ENCODE results near the gene SNX12. TPM values are rescaled to one million over a fixed set of nuclear protein-coding genes. Genes with fewer than 3 reads are reported as not detected.

Gene SNX12
- total and polyA plus RNA-seq, 8 donors, result 16.5 to 51.0 (median 47.2) TPM

GRCh38 chrX:71091263-71091662 lies 23.1 kb upstream of the SNX12 start:
- H3K9me3 ChIP-seq, result no peaks in the 10 kb centered on the region
- no peak overlapping the region for H3K4me3 ChIP-seq
- no peaks in the 10 kb centered on the region for H3K36me3 ChIP-seq
- DNase-seq, result no peak
- WGBS, 5 donors, result 66 to 80% (median 71%) methylated on average over 4 to 5 of the region's 5 CpGs
- TF ChIP-seq POLR2AphosphoS5 (IDR thresholded peaks at IDR 0.05) (no peak), CTCF (IDR thresholded peaks at IDR 0.05) (no peak)
- intact Hi-C loops (cut with DNase I; ENCODE audit: low total_unique reads), result no loop called here
- H3K4me1 ChIP-seq, result peaks cover 0 to 5% (median 0%) of the 10 kb centered on the region in 4 donors
- H3K27me3 ChIP-seq, result no peaks in the 10 kb centered on the region
- no peak overlapping the region for H3K27ac ChIP-seq

GRCh38 chrX:71085900-71086299 lies 17.8 kb upstream of the SNX12 start:
- intact Hi-C loops (cut with DNase I; ENCODE audit: low total_unique reads), result no loop called here
- no peaks in the 10 kb centered on the region for H3K9me3 ChIP-seq
- no peaks in the 10 kb centered on the region for H3K27me3 ChIP-seq
- no peaks in the 10 kb centered on the region for H3K4me1 ChIP-seq
- no peak for DNase-seq
- H3K27ac ChIP-seq, result no peak overlapping the region
- TF ChIP-seq POLR2AphosphoS5 (IDR thresholded peaks at IDR 0.05) (no peak), EP300 (IDR thresholded peaks at IDR 0.05) (no peak), CTCF (IDR thresholded peaks at IDR 0.05) (no peak), POLR2A (IDR thresholded peaks at IDR 0.05) (no peak)
- WGBS, 5 donors, result 47 to 74% (median 62%) methylated on average over 4 of the region's 4 CpGs
- no peaks in the 10 kb centered on the region for H3K36me3 ChIP-seq
- no peak overlapping the region for H3K4me3 ChIP-seq

GRCh38 chrX:71082822-71083221 lies 14.7 kb upstream of the SNX12 start:
- Histone ChIP-seq H3K4me3 (no peak overlapping the region), H3K9me3 (no peaks in the 10 kb centered on the region), H3K36me3 (no peaks in the 10 kb centered on the region), H3K27ac (no peak overlapping the region), H3K27me3 (no peaks in the 10 kb centered on the region), H3K4me1 (no peaks in the 10 kb centered on the region)
- intact Hi-C loops (cut with DNase I; ENCODE audit: low total_unique reads), result no loop called here
- no peak for DNase-seq
- WGBS, 5 donors, result 68 to 82% (median 75%) methylated on average over 4 of the region's 4 CpGs
- TF ChIP-seq EP300 (IDR thresholded peaks at IDR 0.05), result no peak
- TF ChIP-seq POLR2A (IDR thresholded peaks at IDR 0.05), result no peak

- Histone ChIP-seq H3K27me3 (no peaks in the 10 kb centered on the region), H3K4me3 (no peak overlapping the region), H3K9me3 (no peaks in the 10 kb centered on the region), H3K27ac (no peak overlapping the region), H3K4me1 (no peaks in the 10 kb centered on the region), H3K36me3 (no peaks in the 10 kb centered on the region)
- WGBS, 5 donors, result 72 to 85% (median 80%) methylated on average over 5 of the region's 5 CpGs
- no peak for DNase-seq
- intact Hi-C loops (cut with DNase I; ENCODE audit: low total_unique reads), result no loop called here
- no peak for TF ChIP-seq EP300 (IDR thresholded peaks at IDR 0.05)
- no peak for TF ChIP-seq POLR2AphosphoS5 (IDR thresholded peaks at IDR 0.05)
- TF ChIP-seq POLR2A (IDR thresholded peaks at IDR 0.05), result no peak
- TF ChIP-seq CTCF (IDR thresholded peaks at IDR 0.05), result no peak
These were observed 14.1 kb upstream of the SNX12 start for GRCh38 chrX:71082124-71082647.

- Histone ChIP-seq H3K4me1 (no peaks in the 10 kb centered on the region), H3K9me3 (no peaks in the 10 kb centered on the region)
- DNase-seq, result peak in 1 of 2 donors; percentile 29
These were observed 13.4 kb upstream of the SNX12 start for GRCh38 chrX:71081330-71082123.

More at GRCh38 chrX:71081330-71082123, 13.4 kb upstream of the SNX12 start:
- no peak for TF ChIP-seq POLR2AphosphoS5 (IDR thresholded peaks at IDR 0.05)
- no peak for TF ChIP-seq POLR2A (IDR thresholded peaks at IDR 0.05)
- TF ChIP-seq EP300 (IDR thresholded peaks at IDR 0.05), result no peak
- no peak for TF ChIP-seq CTCF (IDR thresholded peaks at IDR 0.05)
- Histone ChIP-seq H3K4me3 (no peak overlapping the region), H3K27ac (no peak overlapping the region), H3K36me3 (no peaks in the 10 kb centered on the region), H3K27me3 (peaks cover 0 to 2% (median 0%) of the 10 kb centered on the region in 3 donors)
- intact Hi-C loops (cut with DNase I; ENCODE audit: low total_unique reads), result no loop called here
- WGBS, 5 donors, result 28 to 50% (median 37%) methylated on average over 3 of the region's 3 CpGs

Measured in stomach (tissue), 9 donors.